Adrenal gland (tissue), 5 donors: ENCODE data around the gene DEFB131B.
"Not testable (repeated sequence)": the region's sequence is repeated elsewhere in the genome, so short reads cannot be mapped to it uniquely, and the experiment has no call there.

Source experiments
- CTCF ChIP-seq, 6 experiments: fragments of 450-650 bp in 4 of 6; fragments of 200-600 bp in 2 of 6; sonication (generic) in 1 of 6; IDR thresholded peaks; 1 replicate in 5 of 6; 2 replicates in 1 of 6; pipeline versions ENCODE4 v1.5.1 to v1.8.0; 2016 to 2021; ENCODE audit warnings: antibody characterized with exemption in 6 of 6, mild to moderate bottlenecking in 2 of 6, moderate library complexity in 1 of 6
- POLR2A ChIP-seq, 2 donors: fragments of 450-650 bp; IDR thresholded peaks; one replicate each; pipeline ENCODE4 v1.6.1; 2017; ENCODE audit warnings: antibody characterized with exemption in 2 of 2, mild to moderate bottlenecking in 2 of 2, moderate library complexity in 1 of 2
- donor health status: DM: no; HTN: no; CAD: no.

- TF ChIP-seq CTCF, POLR2A (IDR thresholded peaks at IDR 0.05): not testable (repeated sequence)
These were observed 17.4 kb upstream of the DEFB131B start for GRCh38 chr11:71860835-71861234.
